Measurements from ENCODE around the gene USP44. TPM values are rescaled to one million over a fixed set of nuclear protein-coding genes. Genes with fewer than 3 reads are reported as not detected.

The USP44 gene
- polyA plus RNA-seq, 1 of the 3 experiments (the other 2 are of a cell fraction) = 0.07 TPM

- Histone ChIP-seq H2AFZ (ENCODE audit: low read depth) (no peak overlapping the region), H3K79me2 (ENCODE audit: insufficient read depth) (peaks cover 34% of the 10 kb centered on the region), H4K20me1 (ENCODE audit: insufficient read depth) (no peaks in the 10 kb centered on the region), H3K4me2 (no peak overlapping the region), H3K9ac (no peak overlapping the region), H3K4me3 (ENCODE audit: low read depth in 2 of 2, low read length in 1 of 2) (no peak overlapping the region), H3K9me2 (no peaks in the 10 kb centered on the region), H3K27me3 (ENCODE audit: insufficient read depth) (no peaks in the 10 kb centered on the region), H3K4me1 (ENCODE audit: control insufficient read depth in 1 of 2, insufficient read depth in 2 of 2, low read depth in 1 of 2, low read length in 1 of 2) (no peaks in the 10 kb centered on the region), H3K36me3 (replicated peaks in 1 of 2; ENCODE audit: control insufficient read depth in 1 of 2, insufficient read depth in 2 of 2, low read length in 1 of 2) (peaks cover 51 to 66% of the 10 kb centered on the region in 2 experiments), H3F3A (replicated peaks; ENCODE audit: insufficient read depth) (peaks cover 15% of the 10 kb centered on the region), H3K9me3 (no peaks in the 10 kb centered on the region), H3K27ac (ENCODE audit: low read depth in 2 of 2, low read length in 1 of 2) (no peak overlapping the region)
- CTCF ChIA-PET = no interaction called here
- POLR2A ChIA-PET = no interaction called here
- TF ChIP-seq IRF3 (IDR thresholded peaks at IDR 0.05; ENCODE audit: low read depth, low read length) (no peak), SIN3A (IDR thresholded peaks at IDR 0.05; ENCODE audit: borderline replicate concordance, low read depth, low read length) (no peak), FOSL2 (IDR thresholded peaks at IDR 0.05; ENCODE audit: borderline replicate concordance, low read depth) (no peak), RCOR1 (IDR thresholded peaks at IDR 0.05; ENCODE audit: low read length) (no peak), JUND (IDR thresholded peaks at IDR 0.05) (no peak), POLR2AphosphoS5 (IDR thresholded peaks at IDR 0.05; ENCODE audit: low read depth, low read length) (no peak)
- WGBS (ENCODE audit: low lambda C conversion rate) = 99% methylated on average over 4 of the region's 4 CpGs
- no peak for DNase-seq
Observed at GRCh38 chr12:95497031-95497430, 54.2 kb downstream of the USP44 start.

- Histone ChIP-seq H3K27ac (ENCODE audit: low read depth in 2 of 2, low read length in 1 of 2) (no peak overlapping the region), H3K9ac (no peak overlapping the region), H3K27me3 (ENCODE audit: insufficient read depth) (no peaks in the 10 kb centered on the region), H3K79me2 (ENCODE audit: insufficient read depth) (peaks cover 33% of the 10 kb centered on the region), H2AFZ (ENCODE audit: low read depth) (no peak overlapping the region), H3F3A (replicated peaks; ENCODE audit: insufficient read depth) (peaks cover 18% of the 10 kb centered on the region), H3K4me3 (ENCODE audit: low read depth in 2 of 2, low read length in 1 of 2) (no peak overlapping the region), H3K9me3 (no peaks in the 10 kb centered on the region), H4K20me1 (ENCODE audit: insufficient read depth) (no peaks in the 10 kb centered on the region), H3K9me2 (no peaks in the 10 kb centered on the region), H3K4me1 (ENCODE audit: control insufficient read depth in 1 of 2, insufficient read depth in 2 of 2, low read depth in 1 of 2, low read length in 1 of 2) (no peaks in the 10 kb centered on the region), H3K4me2 (no peak overlapping the region), H3K36me3 (replicated peaks in 1 of 2; ENCODE audit: control insufficient read depth in 1 of 2, insufficient read depth in 2 of 2, low read length in 1 of 2) (peaks cover 49 to 76% of the 10 kb centered on the region in 2 experiments)
- no peak for TF ChIP-seq EP300 (IDR thresholded peaks at IDR 0.05; ENCODE audit: borderline replicate concordance in 1 of 2, low read depth in 1 of 2, low read length in 1 of 2)
- CTCF ChIA-PET = interaction anchor here (0.7 kb wide), 1 partner anchor 39 kb away, joined by 3 read pairs; no protein-coding TSS in a partner anchor
- POLR2A ChIA-PET = no interaction called here
- no peak for DNase-seq
- WGBS (ENCODE audit: low lambda C conversion rate) = 94% methylated on average over 1 of the region's 1 CpG
Observed at GRCh38 chr12:95495433-95495832, 55.8 kb downstream of the USP44 start.

- no peak for DNase-seq
- TF ChIP-seq MEF2A (IDR thresholded peaks at IDR 0.05; ENCODE audit: borderline replicate concordance, low read depth) (no peak), RFX5 (IDR thresholded peaks at IDR 0.05; ENCODE audit: low read length) (no peak), YY1 (IDR thresholded peaks at IDR 0.05; ENCODE audit: low read depth) (no peak), EZH2phosphoT487 (IDR thresholded peaks at IDR 0.05; ENCODE audit: borderline replicate concordance, low read depth) (no peak)
- 93% methylated on average over 2 of the region's 2 CpGs for WGBS (ENCODE audit: low lambda C conversion rate)
- H3F3A ChIP-seq (replicated peaks; ENCODE audit: insufficient read depth) = peaks cover 18% of the 10 kb centered on the region
- H3K27ac ChIP-seq (ENCODE audit: low read depth in 2 of 2, low read length in 1 of 2) = no peak overlapping the region
- H3K36me3 ChIP-seq (replicated peaks in 1 of 2; ENCODE audit: control insufficient read depth in 1 of 2, insufficient read depth in 2 of 2, low read length in 1 of 2) = peaks cover 44 to 78% of the 10 kb centered on the region in 2 experiments
- POLR2A ChIA-PET = no interaction called here
- no peak overlapping the region for H3K9ac ChIP-seq
- no peak overlapping the region for H3K4me3 ChIP-seq (ENCODE audit: low read depth in 2 of 2, low read length in 1 of 2)
- no peaks in the 10 kb centered on the region for H3K9me2 ChIP-seq
- no peaks in the 10 kb centered on the region for H3K4me1 ChIP-seq (ENCODE audit: control insufficient read depth in 1 of 2, insufficient read depth in 2 of 2, low read depth in 1 of 2, low read length in 1 of 2)
- H3K79me2 ChIP-seq (ENCODE audit: insufficient read depth) = peaks cover 33% of the 10 kb centered on the region
- H4K20me1 ChIP-seq (ENCODE audit: insufficient read depth) = no peaks in the 10 kb centered on the region
- no peaks in the 10 kb centered on the region for H3K27me3 ChIP-seq (ENCODE audit: insufficient read depth)
- H3K4me2 ChIP-seq = no peak overlapping the region
- H3K9me3 ChIP-seq = no peaks in the 10 kb centered on the region
- CTCF ChIA-PET = no interaction called here
- no peak overlapping the region for H2AFZ ChIP-seq (ENCODE audit: low read depth)
Observed at GRCh38 chr12:95494888-95495287, 56.4 kb downstream of the USP44 start.
